Stimulated activated naive CD8-positive, alpha-beta T cell treated with anti-CD3 and anti-CD28 coated beads, Interleukin-15, Interleukin-2, amounts not matched to agents 100 ng/mL and 50 ng/mL, for 24 hours (primary cell): Measurements from ENCODE around the gene MMAA.
A peak's percentile ranks its signal among the peaks of the same experiment; 100 is the strongest.
"Not testable (repeated sequence)": the region's sequence is repeated elsewhere in the genome, so short reads cannot be mapped to it uniquely, and the experiment has no call there.

ENCODE experiments used
- H3K27ac Mint-ChIP-seq: one replicate; pipeline ENCODE4 v1.8.0; 2021; ENCODE audit warnings: mild to moderate bottlenecking, mixed read lengths
- H3K27me3 Mint-ChIP-seq: one replicate; pipeline ENCODE4 v1.8.0; 2021; ENCODE audit warnings: mixed read lengths
- H3K36me3 Mint-ChIP-seq: one replicate; pipeline ENCODE4 v1.8.0; 2021; ENCODE audit warnings: low read depth, mixed read lengths
- H3K4me1 Mint-ChIP-seq: one replicate; pipeline ENCODE4 v1.8.0; 2021; ENCODE audit warnings: low read depth, mixed read lengths
- H3K4me3 Mint-ChIP-seq: one replicate; pipeline ENCODE4 v1.8.0; 2021; ENCODE audit warnings: mild to moderate bottlenecking, mixed read lengths
- H3K9me3 Mint-ChIP-seq: one replicate; pipeline ENCODE4 v1.8.0; 2021; ENCODE audit warnings: mixed read lengths

The MMAA gene

GRCh38 chr4:145618932-145619638 is at the start of gene MMAA:
Gene MMAA (plus strand): TSS chr4:145619385. CDS start chr4:145639140, 19,755 bp downstream.
- H3K27me3 Mint-ChIP-seq = peaks cover 4% of the 10 kb centered on the region
- peaks cover 58% of the 10 kb centered on the region for H3K4me1 Mint-ChIP-seq
- peak within 1 kb of the TSS; percentile 97 for H3K4me3 Mint-ChIP-seq

GRCh38 chr4:145574546-145574945 is 44.6 kb upstream of the MMAA start:
- peaks cover 17% of the 10 kb centered on the region for H3K27me3 Mint-ChIP-seq
- not testable (repeated sequence) for H3K27ac Mint-ChIP-seq, H3K36me3 Mint-ChIP-seq, H3K4me1 Mint-ChIP-seq, H3K4me3 Mint-ChIP-seq, H3K9me3 Mint-ChIP-seq

More at GRCh38 chr4:145618932-145619638, at the start of gene MMAA:
- Mint-ChIP-seq H3K27ac (peak within 1 kb of the TSS; percentile 100), H3K36me3 (peaks cover 17% of the 10 kb centered on the region), H3K9me3 (peaks cover 8% of the 10 kb centered on the region)

GRCh38 chr4:145580906-145581305 is 38.3 kb upstream of the MMAA start:
- no peaks in the 10 kb centered on the region for H3K4me1 Mint-ChIP-seq
- H3K9me3 Mint-ChIP-seq = no peaks in the 10 kb centered on the region
- no peak overlapping the region for H3K4me3 Mint-ChIP-seq
- peaks cover 16% of the 10 kb centered on the region for H3K27me3 Mint-ChIP-seq
- no peaks in the 10 kb centered on the region for H3K36me3 Mint-ChIP-seq
- H3K27ac Mint-ChIP-seq = no peak overlapping the region

- no peaks in the 10 kb centered on the region for H3K4me1 Mint-ChIP-seq
- H3K9me3 Mint-ChIP-seq = no peaks in the 10 kb centered on the region
- no peaks in the 10 kb centered on the region for H3K36me3 Mint-ChIP-seq
- H3K27ac Mint-ChIP-seq = no peak overlapping the region
- peaks cover 9% of the 10 kb centered on the region for H3K27me3 Mint-ChIP-seq
- no peak overlapping the region for H3K4me3 Mint-ChIP-seq
Observed at GRCh38 chr4:145583191-145584055, 35.8 kb upstream of the MMAA start.

- no peaks in the 10 kb centered on the region for H3K4me1 Mint-ChIP-seq
- H3K27me3 Mint-ChIP-seq = peaks cover 13% of the 10 kb centered on the region
- peaks cover 4% of the 10 kb centered on the region for H3K9me3 Mint-ChIP-seq
- H3K4me3 Mint-ChIP-seq = no peak overlapping the region
- H3K27ac Mint-ChIP-seq = no peak overlapping the region
- no peaks in the 10 kb centered on the region for H3K36me3 Mint-ChIP-seq
Observed at GRCh38 chr4:145587088-145587754, 32.0 kb upstream of the MMAA start.

- H3K4me3 Mint-ChIP-seq, H3K4me1 Mint-ChIP-seq, H3K36me3 Mint-ChIP-seq, H3K9me3 Mint-ChIP-seq, H3K27ac Mint-ChIP-seq: not testable (repeated sequence)
- H3K27me3 Mint-ChIP-seq = peaks cover 18% of the 10 kb centered on the region
Observed at GRCh38 chr4:145589381-145589780, 29.8 kb upstream of the MMAA start.

- H3K27ac Mint-ChIP-seq = no peak overlapping the region
- H3K36me3 Mint-ChIP-seq = no peaks in the 10 kb centered on the region
- no peaks in the 10 kb centered on the region for H3K4me1 Mint-ChIP-seq
- H3K4me3 Mint-ChIP-seq = no peak overlapping the region
- H3K9me3 Mint-ChIP-seq = peaks cover 4% of the 10 kb centered on the region
- H3K27me3 Mint-ChIP-seq = peaks cover 22% of the 10 kb centered on the region
Observed at GRCh38 chr4:145589916-145590702, 29.1 kb upstream of the MMAA start.

- Mint-ChIP-seq H3K4me1 (no peaks in the 10 kb centered on the region), H3K9me3 (peaks cover 12% of the 10 kb centered on the region), H3K27me3 (peaks cover 25% of the 10 kb centered on the region), H3K36me3 (peaks cover 6% of the 10 kb centered on the region), H3K4me3 (no peak overlapping the region), H3K27ac (no peak overlapping the region)
Observed at GRCh38 chr4:145602129-145602760, 16.9 kb upstream of the MMAA start.

GRCh38 chr4:145605941-145606340 is 13.2 kb upstream of the MMAA start:
- peaks cover 6% of the 10 kb centered on the region for H3K36me3 Mint-ChIP-seq
- no peaks in the 10 kb centered on the region for H3K4me1 Mint-ChIP-seq
- H3K27me3 Mint-ChIP-seq = peaks cover 18% of the 10 kb centered on the region
- no peak overlapping the region for H3K4me3 Mint-ChIP-seq
- peaks cover 12% of the 10 kb centered on the region for H3K9me3 Mint-ChIP-seq
- H3K27ac Mint-ChIP-seq = no peak overlapping the region

- Mint-ChIP-seq H3K36me3 (peaks cover 6% of the 10 kb centered on the region), H3K27ac (no peak overlapping the region), H3K27me3 (peaks cover 13% of the 10 kb centered on the region), H3K4me1 (peaks cover 16% of the 10 kb centered on the region), H3K4me3 (no peak overlapping the region), H3K9me3 (peaks cover 12% of the 10 kb centered on the region)
Observed at GRCh38 chr4:145609481-145610427, 9.4 kb upstream of the MMAA start.

- no peaks in the 10 kb centered on the region for H3K9me3 Mint-ChIP-seq
- H3K27me3 Mint-ChIP-seq = peaks cover 4% of the 10 kb centered on the region
- peaks cover 32% of the 10 kb centered on the region for H3K4me1 Mint-ChIP-seq
- no peak overlapping the region for H3K4me3 Mint-ChIP-seq
- no peak overlapping the region for H3K27ac Mint-ChIP-seq
- H3K36me3 Mint-ChIP-seq = no peaks in the 10 kb centered on the region
Observed at GRCh38 chr4:145613566-145614232, 5.5 kb upstream of the MMAA start.

GRCh38 chr4:145614233-145614610 is 5.0 kb upstream of the MMAA start:
- Mint-ChIP-seq H3K27me3 (peaks cover 4% of the 10 kb centered on the region), H3K36me3 (no peaks in the 10 kb centered on the region), H3K27ac (no peak overlapping the region), H3K4me3 (no peak overlapping the region), H3K9me3 (no peaks in the 10 kb centered on the region), H3K4me1 (peaks cover 32% of the 10 kb centered on the region)
